ENCODE results near the gene SPDYE6. TPM values are rescaled to one million over a fixed set of nuclear protein-coding genes. Genes with fewer than 3 reads are reported as not detected.

SPDYE6 gene
- total RNA-seq, 1 experiment from 2014 or later, result not detected

GRCh38 chr7:102296514-102296913 lies 59.7 kb downstream of the SPDYE6 start:
- Histone ChIP-seq H4K20me1 (ENCODE audit: insufficient read depth, low read depth, low read length) (peaks cover 7% of the 10 kb centered on the region; the same call in 1 of the 2 replicates), H3K4me2 (ENCODE audit: low read depth, low read length, poor library complexity, severe bottlenecking) (no peak overlapping the region), H2AFZ (ENCODE audit: low read length) (no peak overlapping the region), H3K9ac (ENCODE audit: low read length) (no peak overlapping the region), H3K36me3 (ENCODE audit: insufficient read depth, low read length) (peaks cover 16% of the 10 kb centered on the region; the same call in 1 of the 2 replicates), H3K4me1 (ENCODE audit: low read length) (peaks cover 66% of the 10 kb centered on the region), H3K27me3 (ENCODE audit: low read length) (no peaks in the 10 kb centered on the region), H3K9me3 (ENCODE audit: low read length) (no peaks in the 10 kb centered on the region), H3K79me2 (ENCODE audit: low read length) (peaks cover 70% of the 10 kb centered on the region), H3K4me3 (ENCODE audit: low read length) (no peak overlapping the region), H3K9me2 (replicated peaks; ENCODE audit: insufficient read depth, low read length) (no peaks in the 10 kb centered on the region), H3K27ac (ENCODE audit: low read length) (peak overlapping the region; percentile 100)
- no peak for DNase-seq

- H3K4me1 ChIP-seq (ENCODE audit: low read length), result peaks cover 67% of the 10 kb centered on the region
- peaks cover 7% of the 10 kb centered on the region; the same call in 1 of the 2 replicates for H4K20me1 ChIP-seq (ENCODE audit: insufficient read depth, low read depth, low read length)
- H3K27ac ChIP-seq (ENCODE audit: low read length), result peak overlapping the region; percentile 100
- no peak overlapping the region for H3K4me3 ChIP-seq (ENCODE audit: low read length)
- no peak overlapping the region for H3K4me2 ChIP-seq (ENCODE audit: low read depth, low read length, poor library complexity, severe bottlenecking)
- no peak overlapping the region for H2AFZ ChIP-seq (ENCODE audit: low read length)
- no peaks in the 10 kb centered on the region for H3K9me2 ChIP-seq (replicated peaks; ENCODE audit: insufficient read depth, low read length)
- no peaks in the 10 kb centered on the region for H3K9me3 ChIP-seq (ENCODE audit: low read length)
- H3K27me3 ChIP-seq (ENCODE audit: low read length), result no peaks in the 10 kb centered on the region
- peaks cover 16% of the 10 kb centered on the region; the same call in 1 of the 2 replicates for H3K36me3 ChIP-seq (ENCODE audit: insufficient read depth, low read length)
- H3K79me2 ChIP-seq (ENCODE audit: low read length), result peaks cover 70% of the 10 kb centered on the region
- no peak overlapping the region for H3K9ac ChIP-seq (ENCODE audit: low read length)
- no peak for DNase-seq
Observed at GRCh38 chr7:102296179-102296438, 60.1 kb downstream of the SPDYE6 start.

Small RNA genes lying within 50 kb of the gene (small RNA-seq; reads per million reads assigned to genes)
- gene AC091390.4, result not detected
- gene MIR548O, result not detected
- gene RF00019, result not detected

Other genes with a start within 250 kb of the SPDYE6 start
- gene SH2B2, start 69.6 kb downstream of the SPDYE6 start, total RNA-seq (2014; rRNA removed; shearing (Covaris generic); ENCODE audit: low replicate concordance), result 22.4 and 39.2 TPM in 2 replicates
- gene PRKRIP1, start 39.9 kb upstream of the SPDYE6 start, total RNA-seq (2014; rRNA removed; shearing (Covaris generic); ENCODE audit: low replicate concordance), result 42.7 and 75.4 TPM in 2 replicates
- 2.8 and 7.8 TPM in 2 replicates for gene ORAI2, start 77.1 kb upstream of the SPDYE6 start, total RNA-seq (2014; rRNA removed; shearing (Covaris generic); ENCODE audit: low replicate concordance)
- gene ALKBH4, start 108.4 kb upstream of the SPDYE6 start, total RNA-seq (2014; rRNA removed; shearing (Covaris generic); ENCODE audit: low replicate concordance), result 3.7 and 11.9 TPM in 2 replicates
- gene LRWD1, start 108.5 kb upstream of the SPDYE6 start, total RNA-seq (2014; rRNA removed; shearing (Covaris generic); ENCODE audit: low replicate concordance), result 15.2 and 24.9 TPM in 2 replicates
- gene POLR2J, start 122.5 kb upstream of the SPDYE6 start, total RNA-seq (2014; rRNA removed; shearing (Covaris generic); ENCODE audit: low replicate concordance), result 53.1 and 60.7 TPM in 2 replicates
- 2.4 and 5.6 TPM in 2 replicates for gene RASA4B, start 161.3 kb upstream of the SPDYE6 start, total RNA-seq (2014; rRNA removed; shearing (Covaris generic); ENCODE audit: low replicate concordance)
- gene UPK3BL2, start 187.3 kb upstream of the SPDYE6 start, total RNA-seq (2014; rRNA removed; shearing (Covaris generic); ENCODE audit: low replicate concordance), result 19.8 and 49.4 TPM in 2 replicates
- gene SPDYE2, start 194.8 kb upstream of the SPDYE6 start, total RNA-seq (2014; rRNA removed; shearing (Covaris generic); ENCODE audit: low replicate concordance), result not detected in 2 replicates
- gene POLR2J3, start 216.1 kb upstream of the SPDYE6 start, total RNA-seq (2014; rRNA removed; shearing (Covaris generic); ENCODE audit: low replicate concordance), result 45.5 and 57.8 TPM in 2 replicates